Bronchus fibroblast of lung (primary cell): ENCODE results near the gene FMN1. TPM values are rescaled to one million over a fixed set of nuclear protein-coding genes. Genes with fewer than 3 reads are reported as not detected.

Experiments used
- total RNA-seq: library from RNA; depleted of rRNA; stranded (reverse); fragments of >200 nt; gene quantifications from 2 replicates; pipeline ENCODE4 v1.2.3, GENCODE V29; 2015

The FMN1 gene, protein sequence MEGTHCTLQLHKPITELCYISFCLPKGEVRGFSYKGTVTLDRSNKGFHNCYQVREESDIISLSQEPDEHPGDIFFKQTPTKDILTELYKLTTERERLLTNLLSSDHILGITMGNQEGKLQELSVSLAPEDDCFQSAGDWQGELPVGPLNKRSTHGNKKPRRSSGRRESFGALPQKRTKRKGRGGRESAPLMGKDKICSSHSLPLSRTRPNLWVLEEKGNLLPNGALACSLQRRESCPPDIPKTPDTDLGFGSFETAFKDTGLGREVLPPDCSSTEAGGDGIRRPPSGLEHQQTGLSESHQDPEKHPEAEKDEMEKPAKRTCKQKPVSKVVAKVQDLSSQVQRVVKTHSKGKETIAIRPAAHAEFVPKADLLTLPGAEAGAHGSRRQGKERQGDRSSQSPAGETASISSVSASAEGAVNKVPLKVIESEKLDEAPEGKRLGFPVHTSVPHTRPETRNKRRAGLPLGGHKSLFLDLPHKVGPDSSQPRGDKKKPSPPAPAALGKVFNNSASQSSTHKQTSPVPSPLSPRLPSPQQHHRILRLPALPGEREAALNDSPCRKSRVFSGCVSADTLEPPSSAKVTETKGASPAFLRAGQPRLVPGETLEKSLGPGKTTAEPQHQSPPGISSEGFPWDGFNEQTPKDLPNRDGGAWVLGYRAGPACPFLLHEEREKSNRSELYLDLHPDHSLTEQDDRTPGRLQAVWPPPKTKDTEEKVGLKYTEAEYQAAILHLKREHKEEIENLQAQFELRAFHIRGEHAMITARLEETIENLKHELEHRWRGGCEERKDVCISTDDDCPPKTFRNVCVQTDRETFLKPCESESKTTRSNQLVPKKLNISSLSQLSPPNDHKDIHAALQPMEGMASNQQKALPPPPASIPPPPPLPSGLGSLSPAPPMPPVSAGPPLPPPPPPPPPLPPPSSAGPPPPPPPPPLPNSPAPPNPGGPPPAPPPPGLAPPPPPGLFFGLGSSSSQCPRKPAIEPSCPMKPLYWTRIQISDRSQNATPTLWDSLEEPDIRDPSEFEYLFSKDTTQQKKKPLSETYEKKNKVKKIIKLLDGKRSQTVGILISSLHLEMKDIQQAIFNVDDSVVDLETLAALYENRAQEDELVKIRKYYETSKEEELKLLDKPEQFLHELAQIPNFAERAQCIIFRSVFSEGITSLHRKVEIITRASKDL (N-terminal part only)
- 4.6 and 6.7 TPM in 2 replicates for total RNA-seq

DNA sequence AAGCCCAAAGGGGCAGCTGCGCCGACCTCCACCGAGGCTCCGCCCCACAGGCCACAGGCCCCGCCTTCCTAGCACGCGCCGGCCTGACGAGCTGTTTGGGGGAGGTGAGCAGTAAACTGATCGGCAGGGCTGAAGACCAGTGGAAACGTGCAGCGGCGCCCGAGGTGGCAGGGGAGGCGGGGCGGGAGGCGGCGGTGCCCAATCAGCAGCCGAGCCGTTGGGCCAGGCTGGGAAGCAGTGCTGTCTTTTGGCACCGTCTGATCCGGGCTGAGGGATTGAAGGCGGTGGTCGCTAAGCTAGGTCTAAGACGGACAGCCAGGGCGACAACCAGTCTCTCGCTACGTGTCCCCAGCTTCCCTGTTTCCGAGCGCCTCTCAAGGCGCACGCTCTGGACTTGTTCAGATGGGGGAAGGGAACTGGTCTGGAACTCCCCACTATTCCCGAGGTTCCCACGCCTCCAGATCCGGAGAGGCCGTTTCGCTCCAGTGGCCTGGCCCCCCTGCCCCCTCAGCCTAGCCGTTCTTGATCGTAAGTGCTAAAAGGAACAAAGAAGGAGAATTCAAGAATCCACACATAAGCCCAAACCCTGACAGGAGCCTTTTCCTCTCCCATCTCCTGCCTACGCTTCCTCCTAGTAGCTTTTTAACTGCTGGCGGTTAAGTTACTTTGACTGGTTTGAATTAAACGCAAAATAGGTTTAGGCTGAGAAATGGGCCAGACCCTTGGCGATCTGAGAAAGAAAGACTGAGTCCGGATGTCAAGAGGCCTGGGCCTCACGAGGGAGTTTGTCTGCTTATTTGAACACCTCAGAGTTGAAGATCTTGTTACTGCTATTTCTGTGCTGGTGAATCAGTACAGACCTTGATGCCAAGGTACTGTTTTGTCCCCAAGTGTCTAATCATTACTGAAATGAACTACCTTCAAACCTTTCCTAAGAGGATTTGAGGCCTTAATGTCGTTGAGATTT lies at the start of gene FMN1:
Gene FMN1 (minus strand): TSS at position 11 of the 967 bp plus-strand sequence. CDS start 39,800 bp downstream, outside the sequence.

DNA sequence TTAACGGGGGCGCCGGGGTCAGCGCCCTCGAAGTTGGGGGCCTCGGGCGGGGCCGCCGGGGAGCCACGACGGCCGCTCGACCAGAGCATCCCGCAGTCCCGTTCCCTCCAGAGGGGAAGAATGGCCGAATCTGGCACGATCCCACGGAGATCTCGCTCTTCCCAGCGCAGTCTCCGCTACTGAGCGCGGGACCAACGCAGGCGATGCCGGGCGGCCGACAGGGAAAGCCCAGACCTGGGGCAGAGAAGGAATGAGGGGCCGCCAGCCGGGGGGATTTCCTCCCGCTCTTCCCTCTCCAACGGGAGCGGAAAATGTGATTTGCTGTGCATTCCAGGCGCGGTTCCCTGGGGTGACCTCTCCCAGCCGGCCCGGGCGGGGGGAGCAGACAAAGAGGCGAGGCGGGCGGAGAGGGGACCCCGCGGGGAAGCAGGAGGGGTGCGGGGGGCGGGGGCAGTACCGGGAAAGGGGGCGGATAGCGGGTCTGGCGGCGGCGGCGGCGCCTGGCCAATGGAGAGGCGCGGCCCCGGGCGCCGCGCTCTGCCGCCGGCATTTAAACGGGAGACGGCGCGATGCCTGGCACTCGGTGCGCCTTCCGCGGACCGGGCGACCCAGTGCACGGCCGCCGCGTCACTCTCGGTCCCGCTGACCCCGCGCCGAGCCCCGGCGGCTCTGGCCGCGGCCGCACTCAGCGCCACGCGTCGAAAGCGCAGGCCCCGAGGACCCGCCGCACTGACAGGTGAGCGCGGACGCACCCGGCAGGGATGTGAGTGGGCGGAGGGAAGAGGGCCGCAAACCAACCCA lies 476.9 kb downstream of the FMN1 start, which contains the start of gene GREM1:
Gene GREM1 (plus strand): TSS at position 579 of the 801 bp plus-strand sequence. CDS start 12,687 bp downstream, outside the sequence.

Other genes with a start within 250 kb of the FMN1 start
- not detected in 2 replicates for gene RYR3, start 116.3 kb upstream of the FMN1 start, total RNA-seq